ENCODE data around the gene GLOD5. TPM values are rescaled to one million over a fixed set of nuclear protein-coding genes. Genes with fewer than 3 reads are reported as not detected.

GLOD5 gene
- total RNA-seq, 4 donors from 2014 or later = not detected

DNA sequence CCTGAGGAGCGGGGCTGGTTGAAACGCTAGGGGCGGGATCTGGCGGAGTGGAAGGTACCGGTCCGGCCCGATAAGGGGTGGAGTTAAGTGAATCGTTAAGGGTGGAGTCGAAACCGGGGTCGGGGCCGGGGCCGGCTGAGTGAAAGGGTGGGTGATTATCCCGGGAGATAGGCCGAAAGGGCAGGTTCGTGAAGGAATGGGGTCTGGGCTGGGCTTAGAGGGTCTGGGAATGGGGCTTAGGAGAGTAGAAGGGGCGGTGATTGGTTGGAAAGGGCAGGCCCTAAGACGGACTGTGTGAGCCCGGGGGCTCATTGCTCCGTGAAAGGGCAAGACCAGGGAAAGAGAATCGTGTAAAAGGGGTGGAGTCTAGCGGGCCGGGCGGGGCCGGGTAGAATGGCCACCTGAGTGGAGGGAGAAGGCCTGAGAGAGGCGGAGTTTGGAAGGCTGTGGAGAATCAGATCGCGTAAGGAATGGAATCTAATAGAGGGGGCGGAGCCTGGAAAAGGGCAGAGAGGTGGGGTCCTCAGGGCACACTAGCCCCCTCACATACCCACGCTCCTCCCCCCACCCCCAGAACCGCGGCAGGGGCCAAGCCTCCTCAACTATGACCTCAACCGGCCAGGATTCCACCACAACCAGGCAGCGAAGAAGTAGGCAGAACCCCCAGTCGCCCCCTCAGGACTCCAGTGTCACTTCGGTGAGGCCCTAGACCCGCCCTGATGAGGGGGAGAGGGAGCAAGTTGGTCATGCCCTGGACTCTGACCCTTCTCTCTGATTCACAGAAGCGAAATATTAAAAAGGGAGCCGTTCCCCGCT is 40.8 kb downstream of the GLOD5 start:
- intact Hi-C loops (cut with DNase I; ENCODE audit: low total_unique reads) = loop anchor here (1.0 to 10.0 kb wide), 11 partner anchors 65 to 777 kb away; partner anchors contain the start of genes GPKOW, OTUD5, PRICKLE3 and TBC1D25
- H3K4me1 ChIP-seq = peaks cover 5 to 6% of the 10 kb centered on the region in 2 donors
- ATAC-seq (peak; percentile 69 to 79), DNase-seq (peak; percentile 61 to 82)
- no peaks in the 10 kb centered on the region for H3K27me3 ChIP-seq
- TF ChIP-seq, protein P1, sequence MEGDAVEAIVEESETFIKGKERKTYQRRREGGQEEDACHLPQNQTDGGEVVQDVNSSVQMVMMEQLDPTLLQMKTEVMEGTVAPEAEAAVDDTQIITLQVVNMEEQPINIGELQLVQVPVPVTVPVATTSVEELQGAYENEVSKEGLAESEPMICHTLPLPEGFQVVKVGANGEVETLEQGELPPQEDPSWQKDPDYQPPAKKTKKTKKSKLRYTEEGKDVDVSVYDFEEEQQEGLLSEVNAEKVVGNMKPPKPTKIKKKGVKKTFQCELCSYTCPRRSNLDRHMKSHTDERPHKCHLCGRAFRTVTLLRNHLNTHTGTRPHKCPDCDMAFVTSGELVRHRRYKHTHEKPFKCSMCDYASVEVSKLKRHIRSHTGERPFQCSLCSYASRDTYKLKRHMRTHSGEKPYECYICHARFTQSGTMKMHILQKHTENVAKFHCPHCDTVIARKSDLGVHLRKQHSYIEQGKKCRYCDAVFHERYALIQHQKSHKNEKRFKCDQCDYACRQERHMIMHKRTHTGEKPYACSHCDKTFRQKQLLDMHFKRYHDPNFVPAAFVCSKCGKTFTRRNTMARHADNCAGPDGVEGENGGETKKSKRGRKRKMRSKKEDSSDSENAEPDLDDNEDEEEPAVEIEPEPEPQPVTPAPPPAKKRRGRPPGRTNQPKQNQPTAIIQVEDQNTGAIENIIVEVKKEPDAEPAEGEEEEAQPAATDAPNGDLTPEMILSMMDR (IDR thresholded peaks at IDR 0.05 in 4 of 5, conservative IDR thresholded peaks at IDR 0.05 in 1 of 5) = peak in 1 of 5 experiments; percentile 29
- peak; percentile 65 to 76 for TF ChIP-seq POLR2A (IDR thresholded peaks at IDR 0.05)
- H3K9me3 ChIP-seq = no peaks in the 10 kb centered on the region
- H3K4me3 ChIP-seq = peak overlapping the region; percentile 61 to 72 (median 68)
- in situ Hi-C loops (cut with MboI; ENCODE audit: low sequenced_read_pairs in 4 of 4) = loop anchor here in 2 of 4 donors (10.0 to 25.0 kb wide), 3 partner anchors 57 to 140 kb away; partner anchors contain the start of genes PQBP1 (in 1 of the 2) and TIMM17B (in 1 of the 2)
- peak overlapping the region; percentile 90 to 99 (median 96) for H3K27ac ChIP-seq
- H3K36me3 ChIP-seq = no peaks in the 10 kb centered on the region

DNA sequence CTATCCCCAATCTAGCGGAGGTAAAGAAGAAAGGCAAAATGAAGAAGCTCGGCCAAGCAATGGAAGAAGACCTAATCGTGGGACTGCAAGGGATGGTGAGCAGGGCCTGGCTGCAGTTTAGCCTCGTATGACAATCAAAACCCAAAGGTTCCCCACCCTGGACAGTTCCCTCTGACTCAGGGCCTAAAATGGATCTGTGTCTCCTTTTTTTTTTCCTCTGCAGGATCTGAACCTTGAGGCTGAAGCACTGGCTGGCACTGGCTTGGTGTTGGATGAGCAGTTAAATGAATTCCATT is 41.3 kb downstream of the GLOD5 start:
- Histone ChIP-seq H3K27ac (peak overlapping the region; percentile 90 to 99 (median 96)), H3K27me3 (no peaks in the 10 kb centered on the region), H3K4me3 (peak overlapping the region; percentile 61 to 72 (median 68)), H3K4me1 (peaks cover 5 to 6% of the 10 kb centered on the region in 2 donors), H3K36me3 (no peaks in the 10 kb centered on the region), H3K9me3 (no peaks in the 10 kb centered on the region)
- in situ Hi-C loops (cut with MboI; ENCODE audit: low sequenced_read_pairs in 4 of 4) = loop anchor here in 2 of 4 donors (10.0 to 25.0 kb wide), 3 partner anchors 58 to 141 kb away; partner anchors contain the start of genes PQBP1 (in 1 of the 2) and TIMM17B (in 1 of the 2)
- ATAC-seq = no peak
- DNase-seq = no peak
- intact Hi-C loops (cut with DNase I; ENCODE audit: low total_unique reads) = loop anchor here (1.0 to 10.0 kb wide), 11 partner anchors 66 to 778 kb away; partner anchors contain the start of genes GPKOW, OTUD5, PRICKLE3 and TBC1D25
- TF ChIP-seq, protein P1 (IDR thresholded peaks at IDR 0.05 in 4 of 5, conservative IDR thresholded peaks at IDR 0.05 in 1 of 5) = no peak
- no peak for TF ChIP-seq POLR2A (IDR thresholded peaks at IDR 0.05)

DNA sequence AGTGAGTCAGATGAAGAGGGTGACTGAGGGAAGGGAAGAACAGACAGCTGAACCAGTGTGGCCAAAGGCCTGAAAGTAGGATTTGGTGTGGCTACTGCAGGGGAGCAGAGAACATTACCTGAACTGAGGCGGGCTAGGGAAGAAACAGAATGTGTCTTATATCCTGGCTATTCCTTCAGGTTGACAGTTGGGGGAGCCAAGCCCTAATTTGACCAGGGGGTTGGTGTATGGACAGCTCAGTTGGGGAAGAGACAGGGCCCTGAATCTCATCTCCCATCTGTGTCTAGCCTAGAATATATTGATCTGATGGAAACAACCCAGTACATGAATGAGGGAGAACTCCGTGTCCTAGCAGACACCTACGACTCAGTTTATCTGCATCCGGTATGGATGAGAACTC is 44.5 kb downstream of the GLOD5 start:
- in situ Hi-C loops (cut with MboI; ENCODE audit: low sequenced_read_pairs in 4 of 4) = loop anchor here in 2 of 4 donors (10.0 to 25.0 kb wide), 3 partner anchors 61 to 144 kb away; partner anchors contain the start of genes PQBP1 (in 1 of the 2) and TIMM17B (in 1 of the 2)
- Histone ChIP-seq H3K36me3 (peaks cover 0 to 6% of the 10 kb centered on the region in 2 donors), H3K27ac (no peak overlapping the region), H3K9me3 (no peaks in the 10 kb centered on the region), H3K4me1 (peaks cover 0 to 6% of the 10 kb centered on the region in 2 donors), H3K27me3 (no peaks in the 10 kb centered on the region), H3K4me3 (no peak overlapping the region)
- DNase-seq = no peak
- TF ChIP-seq POLR2A (IDR thresholded peaks at IDR 0.05) = no peak
- TF ChIP-seq, protein P1 (IDR thresholded peaks at IDR 0.05 in 4 of 5, conservative IDR thresholded peaks at IDR 0.05 in 1 of 5) = no peak
- intact Hi-C loops (cut with DNase I; ENCODE audit: low total_unique reads) = loop anchor here (10.0 kb wide), 2 partner anchors 271 to 781 kb away; partner anchors contain the start of gene TBC1D25
- no peak for ATAC-seq

DNA sequence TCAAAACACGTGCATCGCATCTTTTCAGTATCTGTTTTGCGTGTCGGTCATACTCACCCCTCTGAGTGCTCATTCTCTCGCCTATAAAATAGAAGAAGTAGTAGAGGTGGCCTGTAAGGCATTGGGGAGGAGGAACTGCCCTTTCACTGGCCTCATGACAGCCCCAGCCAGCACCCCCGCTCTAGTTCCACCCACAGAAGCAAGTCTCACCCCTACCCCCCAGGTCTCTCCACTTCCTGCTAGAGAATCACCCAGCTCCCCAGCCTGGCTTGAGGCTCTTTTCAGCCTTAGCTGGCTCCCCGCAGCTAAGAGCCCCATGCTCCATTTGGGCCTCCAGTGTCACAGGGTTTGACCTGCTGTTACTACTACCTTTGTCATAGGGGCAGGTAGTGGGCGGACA is 52.1 kb downstream of the GLOD5 start:
- DNase-seq (no peak), ATAC-seq (no peak)
- intact Hi-C loops (cut with DNase I; ENCODE audit: low total_unique reads) = no loop called here
- Histone ChIP-seq H3K27me3 (no peaks in the 10 kb centered on the region), H3K4me3 (no peak overlapping the region), H3K27ac (no peak overlapping the region), H3K9me3 (no peaks in the 10 kb centered on the region), H3K4me1 (no peaks in the 10 kb centered on the region), H3K36me3 (peaks cover 0 to 14% of the 10 kb centered on the region in 2 donors)
- in situ Hi-C loops (cut with MboI; ENCODE audit: low sequenced_read_pairs in 4 of 4) = loop anchor here in 1 of 4 donors (25.0 kb wide), 1 partner anchor 151 kb away; no protein-coding TSS in a partner anchor
- no peak for TF ChIP-seq POLR2A (IDR thresholded peaks at IDR 0.05)

DNA sequence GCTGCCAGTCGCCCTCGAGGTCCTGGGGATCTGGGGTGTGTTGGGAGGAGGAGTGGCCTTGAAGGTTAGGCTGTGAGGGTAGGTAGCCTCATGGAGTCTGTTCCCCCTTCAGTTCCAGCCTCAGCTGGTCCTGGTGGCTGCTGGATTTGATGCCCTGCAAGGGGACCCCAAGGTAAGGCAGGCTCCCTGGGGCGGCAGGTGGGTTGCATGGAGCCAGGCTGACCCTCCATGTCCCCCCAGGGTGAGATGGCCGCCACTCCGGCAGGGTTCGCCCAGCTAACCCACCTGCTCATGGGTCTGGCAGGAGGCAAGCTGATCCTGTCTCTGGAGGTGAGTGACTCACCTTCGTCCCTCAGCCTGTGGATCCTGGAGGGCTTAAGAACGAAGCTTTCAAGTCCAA is 53.2 kb downstream of the GLOD5 start:
- Histone ChIP-seq H3K9me3 (no peaks in the 10 kb centered on the region), H3K36me3 (peaks cover 0 to 14% of the 10 kb centered on the region in 2 donors), H3K4me1 (no peaks in the 10 kb centered on the region), H3K27me3 (no peaks in the 10 kb centered on the region), H3K4me3 (no peak overlapping the region), H3K27ac (no peak overlapping the region)
- in situ Hi-C loops (cut with MboI; ENCODE audit: low sequenced_read_pairs in 4 of 4) = loop anchor here in 1 of 4 donors (25.0 kb wide), 1 partner anchor 152 kb away; no protein-coding TSS in a partner anchor
- DNase-seq = no peak
- TF ChIP-seq, protein P1 (IDR thresholded peaks at IDR 0.05 in 4 of 5, conservative IDR thresholded peaks at IDR 0.05 in 1 of 5) = no peak
- TF ChIP-seq POLR2A (IDR thresholded peaks at IDR 0.05) = no peak
- ATAC-seq = no peak
- intact Hi-C loops (cut with DNase I; ENCODE audit: low total_unique reads) = no loop called here
